ENCODE data around the gene ZBTB3. TPM values are rescaled to one million over a fixed set of nuclear protein-coding genes. Genes with fewer than 3 reads are reported as not detected.
A peak's percentile ranks its signal among the peaks of the same experiment; 100 is the strongest.
"Not testable (repeated sequence)": the region's sequence is repeated elsewhere in the genome, so short reads cannot be mapped to it uniquely, and the experiment has no call there.

The ZBTB3 gene
- total RNA-seq, 2 donors from 2014 or later = 7.2 to 10.5 TPM

GRCh38 chr11:62770778-62771143, 16.8 kb upstream of the ZBTB3 start:
- DNase-seq = no peak
- ATAC-seq = peak; percentile 12 to 18
- intact Hi-C loops (cut with DNase I) = no loop called here

DNA sequence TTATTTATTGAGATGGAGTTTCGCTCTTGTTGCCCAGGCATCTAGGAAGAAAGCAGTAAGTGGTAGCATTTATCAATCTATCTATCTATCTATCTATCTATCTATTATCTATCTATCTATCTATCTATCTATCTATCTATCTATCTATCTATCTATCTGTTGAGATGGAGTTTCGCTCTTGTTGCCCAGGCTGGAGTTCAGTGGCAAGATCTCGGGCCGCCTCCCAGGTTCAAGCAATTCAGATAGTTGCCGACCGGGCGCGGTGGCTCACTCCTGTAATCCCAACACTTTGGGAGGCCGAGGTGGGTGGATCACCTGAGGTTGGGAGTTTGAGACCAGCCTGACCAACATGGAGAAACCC, 6.9 kb upstream of the ZBTB3 start:
- intact Hi-C loops (cut with DNase I); DNase-seq: not testable (repeated sequence)

DNA sequence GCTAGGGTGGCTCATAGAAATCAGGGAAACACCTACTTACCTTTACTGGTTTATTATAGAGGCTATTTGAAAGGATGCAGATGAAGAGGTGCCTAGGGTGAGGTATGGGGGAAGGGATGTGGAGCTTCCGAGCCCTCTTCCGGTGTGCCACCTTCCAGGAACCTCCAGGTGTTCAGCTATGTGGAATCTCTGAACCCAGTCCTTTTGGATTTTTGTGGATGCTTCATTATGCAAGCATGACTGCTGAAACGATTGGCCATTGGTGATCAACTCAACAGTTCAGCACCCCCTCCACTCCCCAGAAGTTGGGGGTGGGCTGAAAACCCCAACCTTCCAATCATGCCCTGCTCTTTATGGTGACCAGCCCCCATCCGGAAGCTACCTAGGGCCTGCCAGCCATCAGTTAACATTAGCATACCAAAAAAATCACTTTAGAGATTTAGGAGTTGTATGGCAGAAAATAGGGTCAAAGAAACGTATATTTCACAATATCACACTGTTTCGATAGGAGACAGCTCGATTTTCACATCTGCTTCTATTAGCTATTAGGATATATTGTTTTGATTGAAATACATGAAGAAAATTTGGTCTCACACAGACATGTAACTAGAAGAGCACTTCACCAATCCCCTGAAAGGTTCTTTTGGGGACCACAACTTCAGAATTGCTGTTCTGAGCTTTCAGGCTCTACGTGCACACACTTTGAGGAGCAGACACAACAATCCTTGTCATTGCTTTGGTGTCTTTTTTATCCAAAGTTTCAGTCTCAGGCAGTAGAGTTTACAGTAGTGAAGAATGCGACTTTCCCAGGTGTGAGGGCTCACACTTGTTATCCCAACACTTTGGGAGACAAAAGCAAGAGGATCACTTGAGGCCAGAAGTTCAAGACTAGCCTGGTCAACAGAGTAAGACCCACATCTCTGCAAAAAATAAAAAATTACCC, 4.2 kb upstream of the ZBTB3 start:
- no peak for ATAC-seq
- no peak for DNase-seq
- intact Hi-C loops (cut with DNase I) = no loop called here

More for the DNA sequence above, 6.9 kb upstream of the ZBTB3 start:
- ATAC-seq = not testable (repeated sequence)

DNA sequence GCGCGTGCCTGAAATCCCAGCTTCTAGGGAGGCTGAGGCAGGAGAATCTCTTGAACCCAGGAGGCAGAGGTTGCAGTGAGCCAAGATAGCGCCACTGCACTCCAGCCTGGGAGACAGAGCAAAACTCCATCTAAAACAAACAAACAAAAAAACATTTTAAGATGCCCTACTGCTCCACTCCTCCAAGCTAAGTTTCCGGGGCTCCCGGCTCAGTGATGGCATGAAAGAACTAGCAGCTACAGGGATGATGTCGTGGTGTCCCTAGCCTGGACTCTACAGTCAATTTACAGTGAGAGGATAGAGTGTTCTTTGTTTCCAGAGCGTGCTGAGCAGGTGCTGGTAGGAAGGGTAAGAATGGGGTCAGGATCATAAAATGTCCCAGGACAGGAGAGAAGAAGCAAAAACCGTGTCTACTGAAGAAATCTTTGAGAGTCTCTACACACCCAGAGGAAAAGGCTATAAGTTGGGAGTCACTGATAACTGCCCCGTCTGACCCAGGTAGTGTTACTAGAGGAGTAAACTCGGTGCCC, 1.2 kb upstream of the ZBTB3 start:
- no peak for DNase-seq
- intact Hi-C loops (cut with DNase I) = no loop called here
- ATAC-seq = no peak

DNA sequence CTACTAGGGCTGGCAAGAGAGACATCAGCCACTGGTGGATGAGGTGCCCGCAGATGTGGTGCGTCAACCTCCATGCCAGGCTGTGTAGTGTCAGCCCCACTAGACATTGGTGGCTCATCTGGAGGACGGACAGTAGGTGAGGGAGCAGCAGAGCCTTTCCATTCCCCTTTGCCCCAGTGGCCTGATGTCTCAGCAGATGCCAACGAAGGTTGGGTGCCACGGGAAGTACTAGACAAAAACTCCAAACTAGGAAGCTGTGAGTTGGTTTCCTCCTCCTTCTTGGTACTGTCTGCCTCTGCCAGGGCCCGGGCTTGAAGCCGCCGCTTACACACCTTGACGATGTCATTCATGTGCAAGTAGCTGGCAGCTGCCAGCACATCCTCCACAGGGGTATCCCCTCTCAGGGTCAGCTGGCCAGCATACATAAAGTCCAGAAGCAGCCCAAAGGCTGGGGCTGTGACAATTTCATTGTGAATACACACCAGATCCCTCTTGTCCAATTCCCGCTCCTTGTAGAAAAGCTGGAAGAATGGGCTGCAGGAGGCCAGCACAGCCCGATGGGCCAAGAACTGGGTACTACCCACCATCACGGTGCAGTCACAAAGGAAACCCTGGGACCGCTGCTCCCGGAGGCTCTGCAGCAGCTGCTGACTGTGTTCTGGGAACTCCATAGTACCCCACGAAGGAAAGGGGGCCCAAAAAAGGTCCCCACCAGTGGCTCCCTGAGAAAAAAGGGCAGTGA, 795 bp downstream of the ZBTB3 start:
- DNase-seq = no peak
- intact Hi-C loops (cut with DNase I) = no loop called here
- no peak for ATAC-seq

GRCh38 chr11:62752177-62752785, 1.7 kb downstream of the ZBTB3 start:
- DNase-seq = no peak

GRCh38 chr11:62749931-62750330, 4.0 kb downstream of the ZBTB3 start:
- ATAC-seq; DNase-seq; intact Hi-C loops (cut with DNase I): not testable (repeated sequence)

More at GRCh38 chr11:62752177-62752785, 1.7 kb downstream of the ZBTB3 start:
- intact Hi-C loops (cut with DNase I) = no loop called here
- ATAC-seq = no peak

DNA sequence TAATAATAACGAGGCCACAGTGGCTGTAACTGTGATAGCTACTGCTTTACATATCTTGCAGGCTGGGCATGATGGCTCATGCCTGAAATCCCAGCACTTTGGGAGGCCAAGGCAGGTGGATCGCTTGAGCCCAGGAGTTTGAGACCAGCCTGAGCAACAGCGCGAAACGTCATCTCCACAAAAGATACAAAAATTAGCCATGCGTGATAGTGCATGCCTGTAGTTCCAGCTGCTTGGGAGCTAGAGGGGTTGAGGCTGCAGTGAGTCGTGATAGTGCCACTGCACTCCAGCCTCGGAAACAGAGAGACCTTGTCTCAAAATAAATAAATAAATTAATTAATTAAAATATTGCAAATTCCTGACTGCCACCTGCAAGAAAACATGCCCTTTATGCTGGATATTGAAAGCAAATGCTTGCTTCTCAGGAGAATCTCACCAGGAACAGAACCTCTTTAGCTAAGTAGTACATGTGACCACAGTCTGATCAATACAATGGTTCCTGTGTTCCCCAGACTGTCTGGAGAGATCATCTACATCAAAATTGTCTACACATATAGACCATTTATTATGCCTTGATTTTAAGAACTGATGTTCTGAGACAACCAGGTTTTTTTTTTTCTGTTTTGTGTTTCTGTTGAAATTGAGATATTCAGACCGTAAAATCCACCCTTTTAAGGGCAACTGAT, 6.3 kb downstream of the ZBTB3 start:
- DNase-seq (no peak), ATAC-seq (no peak)
- intact Hi-C loops (cut with DNase I) = no loop called here

DNA sequence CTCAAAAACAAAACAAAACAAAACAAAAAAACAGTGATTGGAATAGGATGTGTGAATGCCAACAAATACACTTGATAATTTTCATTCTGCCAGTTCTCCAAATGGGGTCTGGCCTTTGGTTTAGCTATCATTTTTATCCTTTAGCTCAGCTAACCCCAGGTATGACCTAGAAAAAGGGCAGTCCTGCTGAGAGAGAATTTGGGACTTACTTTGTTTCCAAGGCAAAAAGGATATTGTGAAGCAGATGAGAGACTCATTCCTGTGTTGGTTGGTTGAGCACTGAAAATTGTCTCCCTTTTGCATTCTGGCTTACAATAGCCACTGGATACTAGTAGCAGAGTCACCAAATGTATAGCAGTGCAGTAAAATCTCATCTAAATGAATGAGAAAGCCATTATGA, 16.8 kb downstream of the ZBTB3 start:
- DNase-seq (no peak), ATAC-seq (no peak)
- intact Hi-C loops (cut with DNase I) = no loop called here

GRCh38 chr11:62732830-62733229, 21.1 kb downstream of the ZBTB3 start:
- intact Hi-C loops (cut with DNase I) = no loop called here
- DNase-seq = no peak
- ATAC-seq = no peak

GRCh38 chr11:62730076-62730475, 23.9 kb downstream of the ZBTB3 start:
- DNase-seq; intact Hi-C loops (cut with DNase I); ATAC-seq: not testable (repeated sequence)

DNA sequence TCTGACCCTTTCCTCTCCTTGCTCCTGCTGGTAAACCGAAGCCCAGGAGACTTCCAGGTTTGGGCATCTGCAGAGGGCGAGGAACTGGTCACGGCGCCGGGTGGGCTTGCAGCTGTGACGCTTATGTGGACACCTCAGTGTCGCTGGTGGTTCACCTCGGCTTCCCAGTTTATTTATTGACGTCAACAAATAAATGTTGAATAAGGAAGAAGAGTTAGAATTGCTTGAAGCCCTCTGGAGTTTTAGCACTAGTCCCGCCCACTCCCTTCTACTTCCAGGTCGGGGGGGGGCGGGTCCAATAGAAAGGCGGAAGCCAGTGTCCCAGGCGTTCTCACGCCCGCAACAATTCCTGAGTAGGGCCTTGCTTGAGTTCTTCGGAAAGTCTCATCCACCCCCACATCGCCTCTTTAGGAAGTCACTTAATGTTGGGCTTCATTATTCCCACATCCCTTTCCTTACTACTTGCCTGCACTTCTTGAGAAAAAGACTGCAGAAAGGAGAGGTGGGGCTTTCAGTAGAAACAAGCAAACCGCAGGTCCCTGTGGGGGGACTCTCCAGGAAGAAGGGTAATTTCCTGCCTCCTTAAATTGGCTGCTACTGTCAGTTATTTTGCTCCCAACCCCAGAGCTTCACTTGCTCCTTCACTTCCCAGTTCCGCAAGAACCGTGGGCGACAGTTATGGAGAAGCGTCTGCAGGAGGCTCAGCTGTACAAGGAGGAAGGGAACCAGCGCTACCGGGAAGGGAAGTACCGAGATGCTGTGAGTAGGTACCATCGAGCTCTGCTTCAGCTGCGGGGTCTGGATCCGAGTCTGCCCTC, 25.6 kb downstream of the ZBTB3 start, which contains the start of gene TTC9C:
TSS of gene TTC9C (plus strand) at position 316 of the 818 bp plus-strand sequence. CDS start at position 679, 363 bp downstream.
- intact Hi-C loops (cut with DNase I) = no loop called here
- peak; percentile 66 to 80 for ATAC-seq
- DNase-seq = peak; percentile 90

- peak; percentile 87 for DNase-seq
- intact Hi-C loops (cut with DNase I) = no loop called here
- peak; percentile 78 to 86 for ATAC-seq
Measured at GRCh38 chr11:62727872-62728170, 26.1 kb downstream of the ZBTB3 start.

DNA sequence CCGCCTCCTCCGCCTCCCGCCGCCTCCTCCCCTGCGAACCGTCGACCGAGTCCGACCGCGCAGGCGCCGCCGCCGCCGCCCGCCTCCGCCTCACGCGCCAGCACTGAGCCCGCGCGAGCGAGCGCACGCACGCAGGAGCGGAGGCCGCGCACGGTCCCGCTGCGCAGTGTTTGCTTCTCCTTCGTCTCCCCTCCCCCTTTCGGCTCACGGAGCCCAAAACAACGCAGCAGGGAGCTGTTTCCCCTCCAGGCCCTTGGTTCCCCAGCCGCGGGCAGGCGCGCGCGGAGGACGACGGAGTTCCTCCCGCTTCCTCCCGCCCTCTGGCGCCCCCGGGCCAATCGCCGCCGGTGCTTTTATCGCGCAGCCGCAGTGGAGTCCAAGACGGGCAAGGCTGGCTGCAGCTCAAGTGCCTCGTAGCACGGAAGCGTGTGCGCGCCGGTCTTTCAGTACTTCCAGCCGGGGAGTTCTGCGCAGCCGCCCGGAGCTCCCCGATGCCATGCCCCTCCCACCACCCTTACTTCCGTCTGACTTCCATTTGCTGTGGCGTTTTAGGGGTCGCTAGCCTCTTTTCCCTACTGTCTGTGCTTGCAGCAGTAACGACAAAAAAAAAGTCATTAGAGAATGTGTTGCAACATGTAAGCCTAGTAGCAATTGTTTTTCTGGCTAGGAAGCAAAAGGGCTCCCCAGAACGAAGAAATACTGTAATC, 26.6 kb downstream of the ZBTB3 start, which contains the start of gene HNRNPUL2:
TSS of gene HNRNPUL2 (minus strand) at position 293 of the 707 bp plus-strand sequence. CDS start 301 bp downstream, outside the sequence.
- DNase-seq = peak; percentile 99
- intact Hi-C loops (cut with DNase I) = no loop called here
- peak; percentile 94 for ATAC-seq

GRCh38 chr11:62726915-62727164, 27.1 kb downstream of the ZBTB3 start:
- no peak for DNase-seq
- intact Hi-C loops (cut with DNase I) = no loop called here
- peak; percentile 2 to 6 for ATAC-seq

DNA sequence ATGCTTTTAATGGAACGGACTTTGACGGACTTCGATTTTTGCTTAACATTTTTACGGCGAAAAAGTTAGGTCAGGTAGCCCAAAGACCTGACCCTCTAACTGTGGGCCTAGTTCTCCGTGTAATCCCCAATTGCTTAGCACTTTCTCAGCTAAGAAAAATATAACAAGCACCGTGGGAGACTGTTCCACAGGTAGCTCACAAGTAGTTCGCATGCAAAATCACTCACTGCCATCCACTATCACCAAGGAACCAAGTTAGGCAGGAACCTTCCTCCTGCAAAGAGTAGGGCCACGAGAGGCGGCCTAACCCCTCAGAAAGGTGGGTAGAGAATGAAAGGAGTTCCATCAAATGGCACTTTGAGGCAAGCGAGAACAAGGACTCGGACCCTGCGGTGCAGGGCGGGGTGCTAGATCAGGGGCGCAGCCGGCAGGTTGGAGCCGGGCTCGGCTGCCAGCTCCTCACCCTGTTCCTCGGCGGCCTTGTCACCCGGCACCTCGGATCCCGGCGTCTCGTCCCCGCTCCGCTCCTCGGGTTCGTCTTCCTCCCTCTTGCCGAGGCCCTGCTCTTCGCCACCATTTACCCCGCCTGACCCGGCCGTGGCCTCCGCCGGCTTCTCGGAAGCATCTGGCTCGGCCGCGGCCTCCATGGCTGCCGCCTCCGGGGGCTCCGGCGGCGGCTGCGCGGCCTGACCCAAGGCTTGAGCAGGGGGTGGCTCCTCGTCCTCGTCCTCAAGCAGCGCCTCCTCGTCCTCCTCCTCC, 27.6 kb downstream of the ZBTB3 start:
- DNase-seq (no peak), ATAC-seq (no peak)
- intact Hi-C loops (cut with DNase I) = no loop called here

- DNase-seq (no peak), ATAC-seq (no peak)
- intact Hi-C loops (cut with DNase I) = no loop called here
Measured at GRCh38 chr11:62725646-62726045, 28.3 kb downstream of the ZBTB3 start.

Measured in left cardiac atrium (tissue), 4 donors.